HCT116 (cell line): Measurements from ENCODE around the gene GNB1.

ENCODE experiments used
- EGR1 ChIP-seq: IDR thresholded peaks from 2 replicates; pipeline ENCODE4 v1.6.1; 2012; ENCODE audit warnings: low read depth
- ELF1 ChIP-seq: IDR thresholded peaks from 2 replicates; pipeline ENCODE4 v1.6.1; 2012; ENCODE audit warnings: low read depth, borderline replicate concordance
- EZH2 ChIP-seq: fragments of 200-600 bp; sonication (generic); IDR thresholded peaks from 2 replicates; pipeline ENCODE4 v1.6.1; 2017; ENCODE audit warnings: antibody characterized with exemption, mixed run types
- JUND ChIP-seq: IDR thresholded peaks from 2 replicates; pipeline ENCODE4 v1.6.1; 2012
- POLR2A ChIP-seq: IDR thresholded peaks from 2 replicates; pipeline ENCODE4 v1.7.0; 2011; ENCODE audit warnings: borderline replicate concordance; ENCODE audit not compliant: insufficient read depth, insufficient read length; ENCODE audit errors: extremely low read depth
- POLR2AphosphoS5 ChIP-seq: IDR thresholded peaks from 2 replicates; pipeline ENCODE4 v1.6.1; 2011; ENCODE audit warnings: mild to moderate bottlenecking, low read depth, low read length, moderate library complexity
- SIN3A ChIP-seq: IDR thresholded peaks from 2 replicates; pipeline ENCODE4 v1.6.1; 2012; ENCODE audit warnings: low read depth
- TCF7L2 ChIP-seq: IDR thresholded peaks from 2 replicates; pipeline ENCODE4 v1.7.0; 2011; ENCODE audit warnings: borderline replicate concordance, inconsistent platforms; ENCODE audit not compliant: insufficient read depth, insufficient read length; ENCODE audit errors: extremely low read depth
- ZNF274 ChIP-seq: fragments of 200-500 bp; sonication (Bioruptor generic); IDR thresholded peaks from 2 replicates; pipeline ENCODE4 v1.6.1; 2014; ENCODE audit warnings: mild to moderate bottlenecking, low read depth, low read length, inconsistent platforms
- TF ChIP-seq, protein P1 (sequence below), 3 experiments: fragments of 200-600 bp in 1 of 3; sonication (generic) in 1 of 3; IDR thresholded peaks in 2 of 3; conservative IDR thresholded peaks in 1 of 3; 2 replicates each; pipeline ENCODE4 v1.5.1; 2012 to 2017; ENCODE audit warnings: low read depth in 2 of 3, low read length in 2 of 3, antibody characterized with exemption in 1 of 3, borderline replicate concordance in 1 of 3, control low read depth in 1 of 3, mild to moderate bottlenecking in 1 of 3, mixed read lengths in 1 of 3, mixed run types in 1 of 3, moderate library complexity in 1 of 3; ENCODE audit not compliant: insufficient read depth in 1 of 3
- TF ChIP-seq, protein P2 (sequence below): IDR thresholded peaks from 2 replicates; pipeline ENCODE4 v1.6.1; 2012; ENCODE audit warnings: low read depth

DNA sequence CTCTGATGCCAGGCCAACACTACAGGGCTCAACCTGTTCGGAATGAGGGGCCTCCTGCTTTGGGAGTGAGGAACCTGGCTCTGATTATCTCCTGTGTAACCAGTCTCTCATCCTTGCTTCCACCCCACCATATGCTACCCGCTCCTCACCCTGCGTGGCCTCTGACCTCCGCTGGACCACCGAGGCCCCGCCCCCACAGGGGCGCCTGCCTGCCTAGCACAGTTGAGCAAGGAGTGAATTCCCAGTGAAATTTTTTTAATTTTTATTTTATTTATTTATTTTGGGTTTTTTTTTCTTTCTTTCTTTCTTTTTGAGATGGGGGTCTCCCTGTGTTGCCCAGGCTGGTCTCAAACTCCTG, 1.9 kb upstream of the GNB1 start:
- TF ChIP-seq, protein P1, sequence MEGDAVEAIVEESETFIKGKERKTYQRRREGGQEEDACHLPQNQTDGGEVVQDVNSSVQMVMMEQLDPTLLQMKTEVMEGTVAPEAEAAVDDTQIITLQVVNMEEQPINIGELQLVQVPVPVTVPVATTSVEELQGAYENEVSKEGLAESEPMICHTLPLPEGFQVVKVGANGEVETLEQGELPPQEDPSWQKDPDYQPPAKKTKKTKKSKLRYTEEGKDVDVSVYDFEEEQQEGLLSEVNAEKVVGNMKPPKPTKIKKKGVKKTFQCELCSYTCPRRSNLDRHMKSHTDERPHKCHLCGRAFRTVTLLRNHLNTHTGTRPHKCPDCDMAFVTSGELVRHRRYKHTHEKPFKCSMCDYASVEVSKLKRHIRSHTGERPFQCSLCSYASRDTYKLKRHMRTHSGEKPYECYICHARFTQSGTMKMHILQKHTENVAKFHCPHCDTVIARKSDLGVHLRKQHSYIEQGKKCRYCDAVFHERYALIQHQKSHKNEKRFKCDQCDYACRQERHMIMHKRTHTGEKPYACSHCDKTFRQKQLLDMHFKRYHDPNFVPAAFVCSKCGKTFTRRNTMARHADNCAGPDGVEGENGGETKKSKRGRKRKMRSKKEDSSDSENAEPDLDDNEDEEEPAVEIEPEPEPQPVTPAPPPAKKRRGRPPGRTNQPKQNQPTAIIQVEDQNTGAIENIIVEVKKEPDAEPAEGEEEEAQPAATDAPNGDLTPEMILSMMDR (IDR thresholded peaks at IDR 0.05 in 2 of 3, conservative IDR thresholded peaks at IDR 0.05 in 1 of 3; ENCODE audit: borderline replicate concordance in 1 of 3, insufficient read depth in 1 of 3, low read depth in 2 of 3, low read length in 2 of 3): no peak
- TF ChIP-seq POLR2A: no peak
- TF ChIP-seq JUND: no peak
- TF ChIP-seq ZNF274: no peak
- no peak for TF ChIP-seq POLR2AphosphoS5
- no peak for TF ChIP-seq EZH2
- no peak for TF ChIP-seq TCF7L2
- TF ChIP-seq SIN3A: no peak
- TF ChIP-seq ELF1: no peak
- TF ChIP-seq, protein P2, sequence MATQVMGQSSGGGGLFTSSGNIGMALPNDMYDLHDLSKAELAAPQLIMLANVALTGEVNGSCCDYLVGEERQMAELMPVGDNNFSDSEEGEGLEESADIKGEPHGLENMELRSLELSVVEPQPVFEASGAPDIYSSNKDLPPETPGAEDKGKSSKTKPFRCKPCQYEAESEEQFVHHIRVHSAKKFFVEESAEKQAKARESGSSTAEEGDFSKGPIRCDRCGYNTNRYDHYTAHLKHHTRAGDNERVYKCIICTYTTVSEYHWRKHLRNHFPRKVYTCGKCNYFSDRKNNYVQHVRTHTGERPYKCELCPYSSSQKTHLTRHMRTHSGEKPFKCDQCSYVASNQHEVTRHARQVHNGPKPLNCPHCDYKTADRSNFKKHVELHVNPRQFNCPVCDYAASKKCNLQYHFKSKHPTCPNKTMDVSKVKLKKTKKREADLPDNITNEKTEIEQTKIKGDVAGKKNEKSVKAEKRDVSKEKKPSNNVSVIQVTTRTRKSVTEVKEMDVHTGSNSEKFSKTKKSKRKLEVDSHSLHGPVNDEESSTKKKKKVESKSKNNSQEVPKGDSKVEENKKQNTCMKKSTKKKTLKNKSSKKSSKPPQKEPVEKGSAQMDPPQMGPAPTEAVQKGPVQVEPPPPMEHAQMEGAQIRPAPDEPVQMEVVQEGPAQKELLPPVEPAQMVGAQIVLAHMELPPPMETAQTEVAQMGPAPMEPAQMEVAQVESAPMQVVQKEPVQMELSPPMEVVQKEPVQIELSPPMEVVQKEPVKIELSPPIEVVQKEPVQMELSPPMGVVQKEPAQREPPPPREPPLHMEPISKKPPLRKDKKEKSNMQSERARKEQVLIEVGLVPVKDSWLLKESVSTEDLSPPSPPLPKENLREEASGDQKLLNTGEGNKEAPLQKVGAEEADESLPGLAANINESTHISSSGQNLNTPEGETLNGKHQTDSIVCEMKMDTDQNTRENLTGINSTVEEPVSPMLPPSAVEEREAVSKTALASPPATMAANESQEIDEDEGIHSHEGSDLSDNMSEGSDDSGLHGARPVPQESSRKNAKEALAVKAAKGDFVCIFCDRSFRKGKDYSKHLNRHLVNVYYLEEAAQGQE: no peak
- no peak for TF ChIP-seq EGR1
